Nephron (organoid): ENCODE measurements around the gene PDSS2.
"Not testable (repeated sequence)": the region's sequence is repeated elsewhere in the genome, so short reads cannot be mapped to it uniquely, and the experiment has no call there.

ENCODE experiments used
- H3K27ac Mint-ChIP-seq, 3 experiments: 2 replicates each; pipeline ENCODE4 v1.8.0; 2020; ENCODE audit warnings: mixed read lengths in 3 of 3, mild to moderate bottlenecking in 2 of 3, moderate library complexity in 1 of 3
- H3K27me3 Mint-ChIP-seq: 2 replicates; pipeline ENCODE4 v1.8.0; 2021; ENCODE audit warnings: low read depth, mild to moderate bottlenecking, moderate library complexity, mixed read lengths
- H3K36me3 Mint-ChIP-seq: 2 replicates; pipeline ENCODE4 v1.8.0; 2020; ENCODE audit warnings: low read depth, mixed read lengths
- H3K4me1 Mint-ChIP-seq: 2 replicates; pipeline ENCODE4 v1.8.0; 2020; ENCODE audit warnings: mixed read lengths
- H3K4me3 Mint-ChIP-seq, 3 experiments: 2 replicates each; pipeline ENCODE4 v1.8.0; 2020; ENCODE audit warnings: mild to moderate bottlenecking in 3 of 3, mixed read lengths in 3 of 3, moderate library complexity in 2 of 3
- H3K9me3 Mint-ChIP-seq: 2 replicates; pipeline ENCODE4 v1.8.0; 2020; ENCODE audit warnings: mixed read lengths
- CTCF ChIP-seq, 3 experiments: fragments of 200-600 bp; sonication (generic); IDR thresholded peaks; one replicate each; pipeline ENCODE4 v1.5.0; 2021; ENCODE audit warnings: antibody characterized with exemption in 3 of 3; ENCODE audit not compliant: unreplicated experiment in 3 of 3

PDSS2 gene

GRCh38 chr6:107280791-107281190, 178.6 kb downstream of the PDSS2 start:
- Mint-ChIP-seq H3K4me3 (no peak overlapping the region), H3K9me3 (no peaks in the 10 kb centered on the region), H3K36me3 (no peaks in the 10 kb centered on the region), H3K27ac (no peak overlapping the region), H3K27me3 (no peaks in the 10 kb centered on the region), H3K4me1 (no peaks in the 10 kb centered on the region)
- TF ChIP-seq CTCF (IDR thresholded peaks at IDR 0.05; ENCODE audit: unreplicated experiment in 3 of 3): no peak

GRCh38 chr6:107280001-107280400, 179.4 kb downstream of the PDSS2 start:
- not testable (repeated sequence) for H3K4me3 Mint-ChIP-seq, H3K36me3 Mint-ChIP-seq, H3K4me1 Mint-ChIP-seq, H3K9me3 Mint-ChIP-seq, H3K27me3 Mint-ChIP-seq, H3K27ac Mint-ChIP-seq

GRCh38 chr6:107275330-107275865, 184.0 kb downstream of the PDSS2 start:
- H3K4me1 Mint-ChIP-seq: no peaks in the 10 kb centered on the region
- H3K4me3 Mint-ChIP-seq: no peak overlapping the region
- no peaks in the 10 kb centered on the region for H3K27me3 Mint-ChIP-seq
- no peaks in the 10 kb centered on the region for H3K36me3 Mint-ChIP-seq
- no peak for TF ChIP-seq CTCF (IDR thresholded peaks at IDR 0.05; ENCODE audit: unreplicated experiment in 3 of 3)
- H3K9me3 Mint-ChIP-seq: no peaks in the 10 kb centered on the region
- no peak overlapping the region for H3K27ac Mint-ChIP-seq

- no peak for TF ChIP-seq CTCF (IDR thresholded peaks at IDR 0.05; ENCODE audit: unreplicated experiment in 3 of 3)
- H3K9me3 Mint-ChIP-seq: no peaks in the 10 kb centered on the region
- no peaks in the 10 kb centered on the region for H3K27me3 Mint-ChIP-seq
- no peak overlapping the region for H3K4me3 Mint-ChIP-seq
- no peaks in the 10 kb centered on the region for H3K36me3 Mint-ChIP-seq
- H3K27ac Mint-ChIP-seq: no peak overlapping the region
- no peaks in the 10 kb centered on the region for H3K4me1 Mint-ChIP-seq
Measured at GRCh38 chr6:107274288-107274687, 185.1 kb downstream of the PDSS2 start.

GRCh38 chr6:107272246-107272645, 187.1 kb downstream of the PDSS2 start:
- H3K4me1 Mint-ChIP-seq: no peaks in the 10 kb centered on the region
- H3K9me3 Mint-ChIP-seq: no peaks in the 10 kb centered on the region
- no peak overlapping the region for H3K27ac Mint-ChIP-seq
- H3K27me3 Mint-ChIP-seq: no peaks in the 10 kb centered on the region
- H3K4me3 Mint-ChIP-seq: no peak overlapping the region
- no peak for TF ChIP-seq CTCF (IDR thresholded peaks at IDR 0.05; ENCODE audit: unreplicated experiment in 3 of 3)
- H3K36me3 Mint-ChIP-seq: no peaks in the 10 kb centered on the region

- H3K4me3 Mint-ChIP-seq: no peak overlapping the region
- H3K9me3 Mint-ChIP-seq: no peaks in the 10 kb centered on the region
- no peaks in the 10 kb centered on the region for H3K36me3 Mint-ChIP-seq
- H3K4me1 Mint-ChIP-seq: no peaks in the 10 kb centered on the region
- no peak overlapping the region for H3K27ac Mint-ChIP-seq
- no peak for TF ChIP-seq CTCF (IDR thresholded peaks at IDR 0.05; ENCODE audit: unreplicated experiment in 3 of 3)
- no peaks in the 10 kb centered on the region for H3K27me3 Mint-ChIP-seq
Measured at GRCh38 chr6:107271208-107271790, 188.1 kb downstream of the PDSS2 start.
